ENCODE measurements around the gene SPATA1. TPM values are rescaled to one million over a fixed set of nuclear protein-coding genes. Genes with fewer than 3 reads are reported as not detected.
"Not testable (repeated sequence)": the region's sequence is repeated elsewhere in the genome, so short reads cannot be mapped to it uniquely, and the experiment has no call there.

Gene SPATA1
- total RNA-seq, 4 donors from 2014 or later: 0.18 to 1.9 (median 1.1) TPM; not detected in 1

DNA sequence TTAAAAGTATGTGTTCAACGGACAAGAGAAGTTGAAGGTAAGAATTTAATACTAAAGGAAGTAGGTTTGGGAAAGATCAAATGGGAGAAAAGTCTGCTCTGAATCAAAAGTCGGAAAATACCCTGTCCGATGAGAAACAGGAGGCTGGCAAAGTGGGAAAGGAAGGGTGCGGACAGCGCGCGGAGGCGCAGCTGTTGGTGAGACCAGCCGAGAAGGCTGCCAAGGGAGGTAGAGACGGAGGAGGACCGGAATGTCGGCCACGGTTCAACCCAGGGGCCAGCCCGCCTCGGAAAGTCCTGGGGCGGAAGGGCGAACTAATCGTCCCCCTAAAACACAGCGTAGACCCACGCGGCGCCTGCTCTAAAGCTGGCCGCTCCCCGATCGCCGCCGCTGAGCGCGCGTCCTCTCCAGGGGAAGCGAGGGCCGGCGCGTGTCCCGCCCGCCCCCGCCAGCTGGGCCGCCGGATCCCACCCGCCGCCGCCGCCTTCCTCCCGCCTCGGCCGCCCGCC lies 639 bp upstream of the SPATA1 start:
- H3K27ac ChIP-seq: peak overlapping the region; percentile 92 to 97 (median 95)
- no peak for DNase-seq
- TF ChIP-seq, protein P1, sequence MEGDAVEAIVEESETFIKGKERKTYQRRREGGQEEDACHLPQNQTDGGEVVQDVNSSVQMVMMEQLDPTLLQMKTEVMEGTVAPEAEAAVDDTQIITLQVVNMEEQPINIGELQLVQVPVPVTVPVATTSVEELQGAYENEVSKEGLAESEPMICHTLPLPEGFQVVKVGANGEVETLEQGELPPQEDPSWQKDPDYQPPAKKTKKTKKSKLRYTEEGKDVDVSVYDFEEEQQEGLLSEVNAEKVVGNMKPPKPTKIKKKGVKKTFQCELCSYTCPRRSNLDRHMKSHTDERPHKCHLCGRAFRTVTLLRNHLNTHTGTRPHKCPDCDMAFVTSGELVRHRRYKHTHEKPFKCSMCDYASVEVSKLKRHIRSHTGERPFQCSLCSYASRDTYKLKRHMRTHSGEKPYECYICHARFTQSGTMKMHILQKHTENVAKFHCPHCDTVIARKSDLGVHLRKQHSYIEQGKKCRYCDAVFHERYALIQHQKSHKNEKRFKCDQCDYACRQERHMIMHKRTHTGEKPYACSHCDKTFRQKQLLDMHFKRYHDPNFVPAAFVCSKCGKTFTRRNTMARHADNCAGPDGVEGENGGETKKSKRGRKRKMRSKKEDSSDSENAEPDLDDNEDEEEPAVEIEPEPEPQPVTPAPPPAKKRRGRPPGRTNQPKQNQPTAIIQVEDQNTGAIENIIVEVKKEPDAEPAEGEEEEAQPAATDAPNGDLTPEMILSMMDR (IDR thresholded peaks at IDR 0.05): peak in 1 of 6 experiments; percentile 1
- TF ChIP-seq POLR2A (IDR thresholded peaks at IDR 0.05): no peak
- H3K36me3 ChIP-seq: no peaks in the 10 kb centered on the region
- peaks cover 0 to 38% (median 8%) of the 10 kb centered on the region in 4 donors for H3K4me1 ChIP-seq
- H3K4me3 ChIP-seq: peak overlapping the region; percentile 66 to 78 (median 76)
- no peaks in the 10 kb centered on the region for H3K27me3 ChIP-seq
- H3K9me3 ChIP-seq: no peaks in the 10 kb centered on the region

DNA sequence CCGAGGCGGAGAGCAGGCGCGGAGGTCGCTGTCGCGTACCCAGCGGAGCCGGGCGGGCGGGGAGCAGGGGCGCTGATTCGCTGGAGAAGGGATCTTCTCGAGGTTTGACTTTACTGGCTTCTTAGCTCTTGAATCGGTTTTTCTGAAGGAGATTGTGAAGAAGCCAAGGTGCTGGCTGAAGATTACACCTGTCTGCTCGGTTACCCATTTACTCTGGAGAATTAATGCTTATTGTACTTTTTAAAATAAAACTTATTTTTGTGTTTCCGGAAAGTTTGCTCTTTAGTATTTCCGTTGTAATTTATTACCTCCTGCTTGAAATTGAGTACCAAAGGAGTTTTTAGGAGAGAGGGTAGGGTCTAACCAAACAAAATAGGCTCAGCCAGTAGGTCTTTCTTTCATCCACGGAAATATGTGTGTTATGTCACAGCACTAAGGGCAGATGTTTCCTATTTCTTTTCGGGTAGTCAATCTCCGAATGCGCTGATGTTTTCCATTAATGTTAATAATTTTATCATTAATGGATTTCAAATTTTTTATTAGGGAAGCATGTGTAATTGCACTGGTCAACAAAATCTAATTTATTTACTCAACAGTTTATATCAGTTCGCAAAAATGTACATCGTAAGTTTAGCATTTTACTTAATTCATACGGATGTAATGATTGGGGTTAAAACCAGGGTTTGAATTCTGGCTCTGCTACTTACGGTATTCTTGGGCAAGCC lies 705 bp downstream of the SPATA1 start:
- Histone ChIP-seq H3K4me1 (peaks cover 0 to 30% (median 8%) of the 10 kb centered on the region in 4 donors), H3K27ac (peak overlapping the region; percentile 92 to 97 (median 95)), H3K4me3 (peak overlapping the region; percentile 66 to 78 (median 76)), H3K9me3 (no peaks in the 10 kb centered on the region), H3K27me3 (no peaks in the 10 kb centered on the region), H3K36me3 (no peaks in the 10 kb centered on the region)
- DNase-seq: no peak
- TF ChIP-seq, protein P1 (IDR thresholded peaks at IDR 0.05): no peak
- no peak for TF ChIP-seq POLR2A (IDR thresholded peaks at IDR 0.05)

GRCh38 chr1:84507887-84508286 lies 1.7 kb downstream of the SPATA1 start:
- H3K9me3 ChIP-seq, H3K36me3 ChIP-seq, H3K27ac ChIP-seq, H3K27me3 ChIP-seq, H3K4me3 ChIP-seq, DNase-seq: not testable (repeated sequence)
- peaks cover 0 to 22% (median 6%) of the 10 kb centered on the region in 4 donors for H3K4me1 ChIP-seq

- Histone ChIP-seq H3K27ac (no peak overlapping the region), H3K36me3 (no peaks in the 10 kb centered on the region), H3K4me3 (no peak overlapping the region), H3K27me3 (no peaks in the 10 kb centered on the region), H3K4me1 (peaks cover 0 to 16% (median 6%) of the 10 kb centered on the region in 4 donors), H3K9me3 (no peaks in the 10 kb centered on the region)
- DNase-seq: no peak
- TF ChIP-seq, protein P1 (IDR thresholded peaks at IDR 0.05): no peak
- TF ChIP-seq POLR2A (IDR thresholded peaks at IDR 0.05): no peak
Measured at GRCh38 chr1:84508510-84508909, 2.3 kb downstream of the SPATA1 start.

DNA sequence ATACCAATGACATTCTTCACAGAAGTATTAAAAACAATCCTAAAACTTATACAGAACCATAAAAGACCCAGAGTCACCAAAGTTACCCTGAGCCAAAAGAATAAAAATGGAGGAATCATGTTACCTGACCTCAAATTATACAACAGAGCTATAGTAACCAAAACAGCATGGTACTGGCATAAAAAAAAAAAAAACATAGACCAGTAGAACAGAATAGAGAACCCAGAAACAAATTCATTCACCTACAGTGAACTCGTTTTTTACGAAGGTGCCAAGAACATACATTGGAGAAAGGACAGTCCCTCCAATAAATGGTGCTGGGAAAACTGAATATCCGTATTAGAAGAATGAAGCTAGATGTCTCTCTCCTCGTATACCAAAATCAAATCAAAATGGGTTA lies 2.8 kb downstream of the SPATA1 start:
- Histone ChIP-seq H3K9me3 (no peaks in the 10 kb centered on the region), H3K4me1 (peaks cover 0 to 11% (median 5%) of the 10 kb centered on the region in 4 donors), H3K27me3 (no peaks in the 10 kb centered on the region), H3K36me3 (no peaks in the 10 kb centered on the region), H3K4me3 (no peak overlapping the region), H3K27ac (no peak overlapping the region)
- TF ChIP-seq, protein P1 (IDR thresholded peaks at IDR 0.05): no peak
- no peak for TF ChIP-seq POLR2A (IDR thresholded peaks at IDR 0.05)
- no peak for DNase-seq

DNA sequence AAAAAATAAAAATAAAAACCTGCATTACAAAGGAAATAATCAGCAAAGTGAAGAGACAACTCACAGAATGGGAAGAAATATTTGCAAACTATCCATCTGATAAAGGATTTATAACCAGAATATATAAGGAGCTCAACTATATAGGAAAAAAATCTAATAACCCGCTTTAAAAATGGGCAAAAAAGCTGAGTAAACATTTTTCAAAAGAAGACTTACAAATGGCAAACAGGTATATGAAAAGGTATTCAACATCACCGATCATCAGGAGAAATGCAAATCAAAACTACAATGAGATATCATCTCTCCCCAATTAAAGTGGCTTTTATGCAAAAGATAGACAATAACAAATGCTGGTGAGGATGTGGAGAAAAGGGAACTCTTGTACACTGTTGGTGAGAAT lies 4.0 kb downstream of the SPATA1 start:
- Histone ChIP-seq H3K4me3 (no peak overlapping the region), H3K36me3 (no peaks in the 10 kb centered on the region), H3K9me3 (no peaks in the 10 kb centered on the region), H3K27ac (no peak overlapping the region), H3K27me3 (no peaks in the 10 kb centered on the region), H3K4me1 (peaks cover 0 to 5% (median 0%) of the 10 kb centered on the region in 4 donors)
- DNase-seq: no peak
- TF ChIP-seq, protein P1 (IDR thresholded peaks at IDR 0.05): no peak
- TF ChIP-seq POLR2A (IDR thresholded peaks at IDR 0.05): no peak

Measured in Peyer's patch (tissue), 4 donors.